Measurements from ENCODE around the gene FN1.
A peak's percentile ranks its signal among the peaks of the same experiment; 100 is the strongest.

Gene FN1

DNA sequence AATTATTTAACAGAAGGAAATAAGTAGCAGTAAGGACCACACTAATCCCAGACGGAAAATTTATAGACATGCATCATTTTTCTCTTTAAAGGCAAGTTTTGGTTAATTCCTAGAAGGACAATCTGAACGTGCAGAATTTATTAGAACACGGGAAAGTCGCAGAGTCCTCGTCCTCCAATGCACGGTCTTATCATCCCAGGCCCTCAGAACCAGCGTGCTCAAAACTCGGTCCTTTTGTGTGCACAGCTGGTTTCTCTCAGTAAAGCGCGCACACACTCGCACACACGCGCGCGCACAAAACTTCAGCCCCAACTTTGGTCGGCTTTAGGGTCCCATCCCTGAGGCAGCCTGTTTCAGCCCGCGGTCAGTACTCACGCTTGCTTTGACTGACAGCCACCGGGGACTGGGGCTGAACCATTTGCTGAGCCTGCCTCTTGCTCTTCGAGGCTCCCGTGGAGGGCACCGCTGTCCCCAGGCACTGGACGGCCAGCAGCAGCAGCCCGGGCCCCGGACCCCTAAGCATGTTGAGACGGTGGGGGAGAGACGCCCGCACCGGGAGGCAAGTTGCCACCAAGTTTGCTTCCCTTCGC is 493 bp downstream of the FN1 start:
- Histone ChIP-seq H3K27ac (no peak overlapping the region), H3K4me2 (peak overlapping the region; percentile 77), H4K20me1 (ENCODE audit: insufficient read depth) (no peaks in the 10 kb centered on the region), H3K4me3 (IDR thresholded peaks at IDR 0.05; ENCODE audit: insufficient read depth, low read depth, low read length) (peak overlapping the region; percentile 10), H3K36me3 (ENCODE audit: insufficient read depth) (no peaks in the 10 kb centered on the region), H3K27me3 (ENCODE audit: insufficient read depth, low read depth) (peaks cover 10% of the 10 kb centered on the region; the same call in 1 of the 2 replicates), H2AFZ (ENCODE audit: low read depth) (peak overlapping the region; percentile 67), H3K9ac (no peak overlapping the region), H3K4me1 (ENCODE audit: low read depth, poor library complexity, severe bottlenecking) (peaks cover 8% of the 10 kb centered on the region), H3K79me2 (ENCODE audit: insufficient read depth, low read depth) (no peaks in the 10 kb centered on the region)
- no peak for TF ChIP-seq CTCF (conservative IDR thresholded peaks at IDR 0.05; ENCODE audit: low read depth, low read length)

DNA sequence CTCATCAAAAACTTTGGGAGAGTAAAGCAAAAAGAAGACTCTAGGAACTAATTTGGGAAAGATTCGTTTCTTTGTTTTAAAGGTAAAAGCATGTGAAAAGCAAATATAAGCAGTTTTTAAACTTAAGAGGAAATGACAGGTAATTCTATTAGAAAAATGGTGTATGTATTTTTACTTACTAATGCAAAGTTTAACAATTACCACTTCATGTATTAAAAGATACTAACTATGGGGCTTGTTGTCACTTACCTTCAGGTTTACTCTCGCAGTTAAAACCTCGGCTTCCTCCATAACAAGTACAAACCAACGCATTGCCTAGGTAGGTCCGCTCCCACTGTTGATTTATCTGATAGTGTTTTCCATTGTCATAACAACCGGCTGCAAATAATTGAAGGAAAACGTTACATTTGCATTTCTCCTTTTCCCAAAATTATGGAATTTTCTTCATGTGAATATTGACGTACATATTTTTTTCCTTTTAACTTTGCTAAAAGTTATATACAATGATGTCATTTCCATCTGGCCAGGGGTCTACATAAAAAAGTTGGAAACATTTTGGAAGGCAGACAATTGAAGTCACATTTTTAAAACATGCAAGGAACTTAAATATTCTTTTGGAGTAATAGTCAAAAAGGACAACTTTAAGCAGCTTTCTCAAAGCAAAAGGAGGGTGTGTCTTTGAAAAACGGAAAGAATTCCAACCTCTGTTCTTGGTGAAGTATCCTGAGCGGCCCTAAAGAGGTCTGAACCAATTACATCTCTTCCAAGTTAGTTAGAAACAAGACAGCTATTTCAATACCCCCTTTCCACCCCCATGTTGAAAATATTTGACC is 1.2 kb downstream of the FN1 start:
- no peak for TF ChIP-seq CTCF (conservative IDR thresholded peaks at IDR 0.05; ENCODE audit: low read depth, low read length)
- Histone ChIP-seq H3K79me2 (ENCODE audit: insufficient read depth, low read depth) (no peaks in the 10 kb centered on the region), H3K36me3 (ENCODE audit: insufficient read depth) (no peaks in the 10 kb centered on the region), H4K20me1 (ENCODE audit: insufficient read depth) (no peaks in the 10 kb centered on the region), H3K9ac (no peak overlapping the region), H3K4me2 (no peak overlapping the region), H3K4me1 (ENCODE audit: low read depth, poor library complexity, severe bottlenecking) (peaks cover 8% of the 10 kb centered on the region), H3K27me3 (ENCODE audit: insufficient read depth, low read depth) (peaks cover 10% of the 10 kb centered on the region; the same call in 1 of the 2 replicates), H3K27ac (no peak overlapping the region), H3K4me3 (IDR thresholded peaks at IDR 0.05; ENCODE audit: insufficient read depth, low read depth, low read length) (no peak overlapping the region), H2AFZ (ENCODE audit: low read depth) (no peak overlapping the region)

DNA sequence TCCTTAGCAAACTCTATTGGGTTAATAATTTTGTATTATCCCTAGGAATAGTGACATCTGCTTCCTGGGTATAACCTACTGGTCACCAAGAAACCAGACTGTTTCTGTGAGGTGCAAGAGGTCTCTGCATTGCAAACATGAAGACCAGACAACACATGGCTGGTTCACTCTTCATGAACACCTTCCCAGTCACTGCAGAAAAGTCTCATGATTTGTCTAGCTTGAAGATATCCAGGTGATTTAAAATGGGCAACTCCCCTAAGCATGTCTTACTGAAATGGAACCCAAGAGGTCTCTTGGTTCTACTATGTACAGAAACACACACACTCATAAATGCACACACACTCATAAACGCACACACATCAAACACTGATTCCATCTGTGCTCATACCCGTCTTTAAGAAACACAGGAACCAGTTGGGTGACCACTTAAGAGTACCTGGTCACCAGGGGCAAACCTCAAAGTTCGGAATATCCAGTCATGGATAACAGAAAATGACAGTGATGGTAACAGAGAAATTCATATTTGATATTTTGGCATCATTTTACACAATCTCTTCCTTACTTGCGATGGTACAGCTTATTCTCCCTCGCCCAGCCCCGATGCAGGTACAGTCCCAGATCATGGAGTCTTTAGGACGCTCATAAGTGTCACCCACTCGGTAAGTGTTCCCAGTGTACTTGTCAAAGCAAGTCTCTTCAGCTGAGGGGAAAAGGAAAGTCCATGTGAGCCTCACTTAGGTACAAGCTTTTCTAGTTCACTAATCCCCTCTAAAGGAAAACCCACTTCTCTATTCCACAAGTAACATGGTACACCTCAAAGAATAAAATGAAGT is 2.9 kb downstream of the FN1 start:
- no peak overlapping the region for H3K4me2 ChIP-seq
- H3K27me3 ChIP-seq (ENCODE audit: insufficient read depth, low read depth), result peaks cover 10% of the 10 kb centered on the region; the same call in 1 of the 2 replicates
- no peaks in the 10 kb centered on the region for H3K79me2 ChIP-seq (ENCODE audit: insufficient read depth, low read depth)
- no peaks in the 10 kb centered on the region for H3K36me3 ChIP-seq (ENCODE audit: insufficient read depth)
- no peaks in the 10 kb centered on the region for H4K20me1 ChIP-seq (ENCODE audit: insufficient read depth)
- no peak overlapping the region for H3K4me3 ChIP-seq (IDR thresholded peaks at IDR 0.05; ENCODE audit: insufficient read depth, low read depth, low read length)
- no peak overlapping the region for H2AFZ ChIP-seq (ENCODE audit: low read depth)
- no peak overlapping the region for H3K27ac ChIP-seq
- H3K4me1 ChIP-seq (ENCODE audit: low read depth, poor library complexity, severe bottlenecking), result peaks cover 8% of the 10 kb centered on the region
- H3K9ac ChIP-seq, result no peak overlapping the region
- TF ChIP-seq CTCF (conservative IDR thresholded peaks at IDR 0.05; ENCODE audit: low read depth, low read length), result no peak
